ENCODE data around the gene THUMPD3. TPM values are rescaled to one million over a fixed set of nuclear protein-coding genes. Genes with fewer than 3 reads are reported as not detected.

THUMPD3 gene
- total RNA-seq, 6 donors from 2014 or later: 21.9 to 41.9 (median 31.0) TPM

DNA sequence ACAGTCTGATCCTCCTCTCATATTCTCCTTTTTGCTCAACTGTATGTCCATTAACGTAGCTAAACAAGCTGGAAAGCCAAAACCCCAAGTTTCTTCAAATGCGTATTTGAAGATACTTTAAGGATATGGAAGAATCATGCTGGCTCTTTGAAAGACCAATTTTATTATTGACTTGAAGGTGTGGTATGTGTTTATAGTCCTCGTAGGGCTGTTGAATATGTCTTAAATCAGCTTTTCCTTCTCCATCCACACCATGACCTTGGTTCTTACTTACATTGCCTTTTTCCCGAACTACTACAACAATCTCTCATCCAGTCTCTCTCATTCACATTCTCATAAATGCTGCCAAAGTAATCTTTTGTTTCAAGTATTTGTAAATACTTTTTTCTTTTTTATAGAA, 19.7 kb upstream of the THUMPD3 start:
- no peaks in the 10 kb centered on the region for H3K9me3 ChIP-seq
- H3K27me3 ChIP-seq: no peaks in the 10 kb centered on the region
- DNase-seq (no peak), ATAC-seq (ENCODE audit: low FRiP score in 2 of 2) (no peak)
- TF ChIP-seq POLR2AphosphoS5 (IDR thresholded peaks at IDR 0.05) (no peak), POLR2A (IDR thresholded peaks at IDR 0.05) (no peak), EP300 (IDR thresholded peaks at IDR 0.05) (no peak)
- TF ChIP-seq, protein P1, sequence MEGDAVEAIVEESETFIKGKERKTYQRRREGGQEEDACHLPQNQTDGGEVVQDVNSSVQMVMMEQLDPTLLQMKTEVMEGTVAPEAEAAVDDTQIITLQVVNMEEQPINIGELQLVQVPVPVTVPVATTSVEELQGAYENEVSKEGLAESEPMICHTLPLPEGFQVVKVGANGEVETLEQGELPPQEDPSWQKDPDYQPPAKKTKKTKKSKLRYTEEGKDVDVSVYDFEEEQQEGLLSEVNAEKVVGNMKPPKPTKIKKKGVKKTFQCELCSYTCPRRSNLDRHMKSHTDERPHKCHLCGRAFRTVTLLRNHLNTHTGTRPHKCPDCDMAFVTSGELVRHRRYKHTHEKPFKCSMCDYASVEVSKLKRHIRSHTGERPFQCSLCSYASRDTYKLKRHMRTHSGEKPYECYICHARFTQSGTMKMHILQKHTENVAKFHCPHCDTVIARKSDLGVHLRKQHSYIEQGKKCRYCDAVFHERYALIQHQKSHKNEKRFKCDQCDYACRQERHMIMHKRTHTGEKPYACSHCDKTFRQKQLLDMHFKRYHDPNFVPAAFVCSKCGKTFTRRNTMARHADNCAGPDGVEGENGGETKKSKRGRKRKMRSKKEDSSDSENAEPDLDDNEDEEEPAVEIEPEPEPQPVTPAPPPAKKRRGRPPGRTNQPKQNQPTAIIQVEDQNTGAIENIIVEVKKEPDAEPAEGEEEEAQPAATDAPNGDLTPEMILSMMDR (IDR thresholded peaks at IDR 0.05): no peak
- no peak overlapping the region for H3K4me3 ChIP-seq
- WGBS, 2 donors: 57 to 70% methylated on average over 4 of the region's 4 CpGs
- H3K4me1 ChIP-seq: no peaks in the 10 kb centered on the region
- H3K36me3 ChIP-seq: no peaks in the 10 kb centered on the region
- H3K27ac ChIP-seq: no peak overlapping the region

DNA sequence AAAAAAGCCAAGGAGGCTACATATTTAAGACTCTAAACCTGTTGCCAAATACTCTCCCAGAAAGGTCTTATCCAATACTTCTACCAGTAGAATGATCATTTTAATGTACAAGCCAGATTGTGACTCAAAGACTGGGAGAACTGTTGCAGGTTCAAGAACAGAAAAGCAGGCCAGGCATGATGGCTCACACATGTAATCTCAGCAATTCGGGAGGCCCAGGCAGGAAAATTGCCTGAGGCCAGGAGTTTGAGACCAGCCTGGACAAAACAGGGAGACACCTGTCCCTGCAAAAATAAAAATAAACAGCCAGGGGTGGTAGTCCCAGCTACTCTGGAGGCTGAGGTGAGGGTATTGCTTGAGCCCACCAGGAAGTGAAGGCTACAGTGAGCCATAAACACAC, 17.8 kb upstream of the THUMPD3 start:
- DNase-seq: no peak
- Histone ChIP-seq H3K27me3 (no peaks in the 10 kb centered on the region), H3K36me3 (no peaks in the 10 kb centered on the region), H3K4me3 (no peak overlapping the region), H3K9me3 (no peaks in the 10 kb centered on the region), H3K27ac (no peak overlapping the region), H3K4me1 (peaks cover 0 to 4% (median 0%) of the 10 kb centered on the region in 4 donors)
- ATAC-seq (ENCODE audit: low FRiP score in 2 of 2): no peak
- TF ChIP-seq POLR2A (IDR thresholded peaks at IDR 0.05) (no peak), EP300 (IDR thresholded peaks at IDR 0.05) (no peak), POLR2AphosphoS5 (IDR thresholded peaks at IDR 0.05) (no peak)
- TF ChIP-seq, protein P1 (IDR thresholded peaks at IDR 0.05): no peak
- 57 to 100% methylated on average over 1 of the region's 1 CpG for WGBS, 2 donors

DNA sequence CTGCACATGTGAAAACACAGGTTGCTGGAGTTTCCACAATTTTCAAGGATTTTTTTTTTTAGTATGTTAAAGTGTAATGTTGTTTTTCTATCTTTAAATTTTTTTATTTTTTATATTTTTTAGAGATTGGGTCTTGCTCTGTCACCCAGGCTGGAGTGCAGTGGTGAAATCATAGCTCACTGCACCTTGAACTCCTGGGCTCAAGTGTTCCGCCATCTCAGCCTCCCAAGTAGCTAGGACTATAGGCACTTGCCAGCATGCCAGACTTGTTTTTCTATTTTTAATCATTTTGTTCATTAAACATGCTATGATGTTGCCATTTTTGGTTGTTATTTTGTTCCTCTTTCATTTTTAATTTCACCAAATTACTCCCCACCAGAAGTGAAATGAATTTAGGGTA, 16.7 kb upstream of the THUMPD3 start:
- Histone ChIP-seq H3K4me3 (no peak overlapping the region), H3K36me3 (no peaks in the 10 kb centered on the region), H3K9me3 (no peaks in the 10 kb centered on the region), H3K27ac (no peak overlapping the region), H3K27me3 (no peaks in the 10 kb centered on the region), H3K4me1 (peaks cover 0 to 4% (median 0%) of the 10 kb centered on the region in 4 donors)
- 81 to 100% methylated on average over 1 of the region's 1 CpG for WGBS, 2 donors
- TF ChIP-seq POLR2AphosphoS5 (IDR thresholded peaks at IDR 0.05) (no peak), POLR2A (IDR thresholded peaks at IDR 0.05) (no peak), EP300 (IDR thresholded peaks at IDR 0.05) (no peak)
- TF ChIP-seq, protein P1 (IDR thresholded peaks at IDR 0.05): no peak
- no peak for DNase-seq
- no peak for ATAC-seq (ENCODE audit: low FRiP score in 2 of 2)

DNA sequence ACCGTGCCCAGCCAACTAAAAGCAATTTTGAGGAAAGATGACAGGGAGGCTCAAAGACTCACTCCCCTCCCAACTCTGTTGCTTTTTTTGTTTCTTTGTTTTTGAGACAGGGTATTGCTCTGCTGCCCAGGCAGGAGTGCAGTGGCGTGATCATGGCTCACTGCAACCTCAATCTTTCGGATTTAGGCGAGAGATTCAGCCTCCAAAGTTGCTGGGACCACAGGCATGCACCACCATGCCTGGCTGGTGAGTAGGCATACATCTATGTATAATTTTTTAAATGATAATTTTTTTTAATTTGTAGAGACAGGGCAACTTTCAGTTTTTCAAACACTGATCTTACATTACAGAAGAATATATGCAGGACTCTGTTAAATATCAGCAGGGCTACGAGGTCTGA, 15.8 kb upstream of the THUMPD3 start:
- no peak for ATAC-seq (ENCODE audit: low FRiP score in 2 of 2)
- no peak overlapping the region for H3K27ac ChIP-seq
- WGBS, 2 donors: 92 to 95% methylated on average over 5 of the region's 5 CpGs

DNA sequence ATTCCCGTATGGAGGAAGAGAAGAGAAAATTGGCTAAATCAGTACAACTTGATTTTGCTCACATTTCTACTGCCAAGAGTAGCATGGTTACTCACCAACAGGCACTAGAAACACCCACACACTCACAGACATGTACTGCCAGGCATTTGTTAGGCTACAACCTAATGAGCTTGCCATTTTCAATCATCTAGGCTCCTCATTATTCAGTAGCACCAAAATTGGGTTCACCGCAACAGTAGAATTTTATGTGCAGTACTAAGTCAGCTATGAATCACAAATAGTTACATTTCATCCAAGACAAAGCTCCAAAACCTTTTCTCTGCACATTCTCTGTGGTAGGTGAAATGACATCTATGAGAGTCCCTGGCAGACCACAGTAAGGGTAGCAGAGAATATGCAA, 15.0 kb upstream of the THUMPD3 start:
- TF ChIP-seq POLR2AphosphoS5 (IDR thresholded peaks at IDR 0.05): no peak
- no peak for TF ChIP-seq EP300 (IDR thresholded peaks at IDR 0.05)
- TF ChIP-seq POLR2A (IDR thresholded peaks at IDR 0.05): no peak
- TF ChIP-seq, protein P1 (IDR thresholded peaks at IDR 0.05): no peak
- DNase-seq (no peak), ATAC-seq (ENCODE audit: low FRiP score in 2 of 2) (no peak)
- Histone ChIP-seq H3K4me1 (peaks cover under 1 to 18% (median 1%) of the 10 kb centered on the region in 4 donors), H3K27ac (no peak overlapping the region), H3K4me3 (no peak overlapping the region), H3K9me3 (no peaks in the 10 kb centered on the region), H3K36me3 (no peaks in the 10 kb centered on the region), H3K27me3 (no peaks in the 10 kb centered on the region)
- 45 to 82% methylated on average over 2 of the region's 2 CpGs for WGBS, 2 donors

More for the DNA sequence above, 15.8 kb upstream of the THUMPD3 start:
- Histone ChIP-seq H3K4me3 (no peak overlapping the region), H3K36me3 (no peaks in the 10 kb centered on the region), H3K27me3 (no peaks in the 10 kb centered on the region), H3K4me1 (peaks cover 0 to 12% (median 0%) of the 10 kb centered on the region in 4 donors), H3K9me3 (no peaks in the 10 kb centered on the region)
- no peak for DNase-seq
- TF ChIP-seq POLR2AphosphoS5 (IDR thresholded peaks at IDR 0.05) (no peak), EP300 (IDR thresholded peaks at IDR 0.05) (no peak), POLR2A (IDR thresholded peaks at IDR 0.05) (no peak)
- TF ChIP-seq, protein P1 (IDR thresholded peaks at IDR 0.05): no peak

All from upper lobe of left lung (tissue), 6 donors.